ENCODE results near the gene CEBPB.

- TF ChIP-seq CTCF (IDR thresholded peaks at IDR 0.05; ENCODE audit: low read depth, low read length, poor library complexity, severe bottlenecking) (no peak), EZH2phosphoT487 (IDR thresholded peaks at IDR 0.05; ENCODE audit: borderline replicate concordance, low read length) (no peak)
Observed at GRCh38 chr20:50230871-50231560, 40.4 kb downstream of the CEBPB start.
